ENCODE data around the gene BACH1.

The BACH1 gene

GRCh38 chr21:29307718-29308455 lies 9.2 kb downstream of the BACH1 start:
- no peak overlapping the region for H3K27ac ChIP-seq (ENCODE audit: low read length)
- no peaks in the 10 kb centered on the region for H3K36me3 ChIP-seq (replicated peaks; ENCODE audit: insufficient read depth, low read length)
- no peak overlapping the region for H3K9ac ChIP-seq (ENCODE audit: low read length)
- TF ChIP-seq EZH2 (optimal IDR thresholded peaks at IDR 0.05; ENCODE audit: low read depth, low read length) (no peak), CTCF (IDR thresholded peaks at IDR 0.05; ENCODE audit: low read length) (no peak), EZH2phosphoT487 (IDR thresholded peaks at IDR 0.05; ENCODE audit: low read length) (no peak)
- H2AFZ ChIP-seq (ENCODE audit: low read length) = no peak overlapping the region
- no peaks in the 10 kb centered on the region for H3K9me2 ChIP-seq (replicated peaks; ENCODE audit: insufficient read depth, low read length)
- DNase-seq = no peak
- H3F3A ChIP-seq (ENCODE audit: insufficient read depth, low read length) = no peaks in the 10 kb centered on the region
- no peak overlapping the region for H3K4me3 ChIP-seq (ENCODE audit: low read length)
- peaks cover 29% of the 10 kb centered on the region for H4K20me1 ChIP-seq (ENCODE audit: insufficient read depth, low read length)
- peaks cover 100% of the 10 kb centered on the region for H3K79me2 ChIP-seq (ENCODE audit: low read length)
- no peaks in the 10 kb centered on the region for H3K9me3 ChIP-seq (replicated peaks; ENCODE audit: insufficient read depth, low read length)
- no peaks in the 10 kb centered on the region for H3K27me3 ChIP-seq (replicated peaks; ENCODE audit: insufficient read depth, low read length)
- no peak overlapping the region for H3K4me2 ChIP-seq (ENCODE audit: low read depth, low read length)
- 0 out of 2 replicates have a peak, but pooled peaks cover 5% of the 10 kb centered on the region for H3K4me1 ChIP-seq (ENCODE audit: low read length)

GRCh38 chr21:29308456-29308783 lies 9.7 kb downstream of the BACH1 start:
- TF ChIP-seq CTCF (IDR thresholded peaks at IDR 0.05; ENCODE audit: low read length) = no peak
- no peak for TF ChIP-seq EZH2phosphoT487 (IDR thresholded peaks at IDR 0.05; ENCODE audit: low read length)
- no peak for TF ChIP-seq EZH2 (optimal IDR thresholded peaks at IDR 0.05; ENCODE audit: low read depth, low read length)
- Histone ChIP-seq H2AFZ (ENCODE audit: low read length) (no peak overlapping the region), H3K4me3 (ENCODE audit: low read length) (no peak overlapping the region), H3K27ac (ENCODE audit: low read length) (no peak overlapping the region), H4K20me1 (ENCODE audit: insufficient read depth, low read length) (peaks cover 25% of the 10 kb centered on the region), H3K79me2 (ENCODE audit: low read length) (peaks cover 100% of the 10 kb centered on the region), H3K4me2 (ENCODE audit: low read depth, low read length) (no peak overlapping the region), H3K9ac (ENCODE audit: low read length) (no peak overlapping the region), H3K36me3 (replicated peaks; ENCODE audit: insufficient read depth, low read length) (no peaks in the 10 kb centered on the region), H3K9me3 (replicated peaks; ENCODE audit: insufficient read depth, low read length) (no peaks in the 10 kb centered on the region), H3F3A (ENCODE audit: insufficient read depth, low read length) (no peaks in the 10 kb centered on the region), H3K27me3 (replicated peaks; ENCODE audit: insufficient read depth, low read length) (no peaks in the 10 kb centered on the region), H3K4me1 (ENCODE audit: low read length) (0 out of 2 replicates have a peak, but pooled peaks cover 2% of the 10 kb centered on the region), H3K9me2 (replicated peaks; ENCODE audit: insufficient read depth, low read length) (no peaks in the 10 kb centered on the region)
- no peak for DNase-seq

GRCh38 chr21:29309703-29310102 lies 11.0 kb downstream of the BACH1 start:
- no peaks in the 10 kb centered on the region for H3K27me3 ChIP-seq (replicated peaks; ENCODE audit: insufficient read depth, low read length)
- no peak overlapping the region for H3K4me3 ChIP-seq (ENCODE audit: low read length)
- peaks cover 27% of the 10 kb centered on the region for H4K20me1 ChIP-seq (ENCODE audit: insufficient read depth, low read length)
- H3K9me2 ChIP-seq (replicated peaks; ENCODE audit: insufficient read depth, low read length) = no peaks in the 10 kb centered on the region
- no peaks in the 10 kb centered on the region for H3K36me3 ChIP-seq (replicated peaks; ENCODE audit: insufficient read depth, low read length)
- no peaks in the 10 kb centered on the region for H3F3A ChIP-seq (ENCODE audit: insufficient read depth, low read length)
- TF ChIP-seq EZH2phosphoT487 (IDR thresholded peaks at IDR 0.05; ENCODE audit: low read length) = no peak
- TF ChIP-seq CTCF (IDR thresholded peaks at IDR 0.05; ENCODE audit: low read length) = no peak
- no peak for TF ChIP-seq EZH2 (optimal IDR thresholded peaks at IDR 0.05; ENCODE audit: low read depth, low read length)
- H3K4me1 ChIP-seq (ENCODE audit: low read length) = no peaks in the 10 kb centered on the region
- H3K9me3 ChIP-seq (replicated peaks; ENCODE audit: insufficient read depth, low read length) = no peaks in the 10 kb centered on the region
- peaks cover 100% of the 10 kb centered on the region for H3K79me2 ChIP-seq (ENCODE audit: low read length)
- H3K9ac ChIP-seq (ENCODE audit: low read length) = no peak overlapping the region
- H3K4me2 ChIP-seq (ENCODE audit: low read depth, low read length) = no peak overlapping the region
- no peak overlapping the region for H2AFZ ChIP-seq (ENCODE audit: low read length)
- no peak for DNase-seq
- no peak overlapping the region for H3K27ac ChIP-seq (ENCODE audit: low read length)
